Fibroblast of villous mesenchyme (primary cell): Measurements from ENCODE around the gene HIPK3. TPM values are rescaled to one million over a fixed set of nuclear protein-coding genes. Genes with fewer than 3 reads are reported as not detected.
"Not testable (repeated sequence)": the region's sequence is repeated elsewhere in the genome, so short reads cannot be mapped to it uniquely, and the experiment has no call there.

Experiments used
- DNase-seq: peaks from one replicate; pipeline ENCODE4 v3.0.0-alpha.2; 2010; ENCODE audit warnings: low read depth
- H3K4me3 ChIP-seq: 2 replicates; pipeline ENCODE4 v1.5.1; 2011; ENCODE audit warnings: low read depth, mild to moderate bottlenecking, low read length
- total RNA-seq: library from RNA; depleted of rRNA; stranded (reverse); fragments of >200 nt; gene quantifications from 2 replicates; pipeline ENCODE4 v1.2.3, GENCODE V29; 2012
- TF ChIP-seq, protein P1 (sequence below): IDR thresholded peaks from 2 replicates; pipeline ENCODE4 v1.5.1; 2012; ENCODE audit warnings: low read depth, mild to moderate bottlenecking, low read length; ENCODE audit not compliant: insufficient read depth

The HIPK3 gene
- total RNA-seq, 1 donor: 121 TPM

DNA sequence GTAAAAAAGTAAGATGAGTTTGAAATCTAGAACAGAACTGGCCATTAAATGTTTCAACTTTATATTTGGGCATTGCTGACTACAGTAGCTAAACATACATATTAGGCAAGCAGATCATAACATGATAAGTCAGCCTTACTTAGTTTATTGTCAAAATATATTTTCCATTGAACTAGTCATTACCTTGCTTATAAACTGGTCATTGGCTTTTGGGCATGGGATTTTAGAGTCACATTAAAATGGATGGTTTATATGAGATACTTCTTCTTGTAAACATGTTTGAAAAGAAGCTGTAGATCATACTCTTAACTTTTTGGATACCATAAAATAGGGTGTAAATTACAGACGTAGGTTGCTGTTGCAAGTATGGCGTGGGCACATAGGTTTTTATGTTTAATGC lies 2.7 kb downstream of the HIPK3 start:
- H3K4me3 ChIP-seq: peak overlapping the region; percentile 96
- TF ChIP-seq, protein P1, sequence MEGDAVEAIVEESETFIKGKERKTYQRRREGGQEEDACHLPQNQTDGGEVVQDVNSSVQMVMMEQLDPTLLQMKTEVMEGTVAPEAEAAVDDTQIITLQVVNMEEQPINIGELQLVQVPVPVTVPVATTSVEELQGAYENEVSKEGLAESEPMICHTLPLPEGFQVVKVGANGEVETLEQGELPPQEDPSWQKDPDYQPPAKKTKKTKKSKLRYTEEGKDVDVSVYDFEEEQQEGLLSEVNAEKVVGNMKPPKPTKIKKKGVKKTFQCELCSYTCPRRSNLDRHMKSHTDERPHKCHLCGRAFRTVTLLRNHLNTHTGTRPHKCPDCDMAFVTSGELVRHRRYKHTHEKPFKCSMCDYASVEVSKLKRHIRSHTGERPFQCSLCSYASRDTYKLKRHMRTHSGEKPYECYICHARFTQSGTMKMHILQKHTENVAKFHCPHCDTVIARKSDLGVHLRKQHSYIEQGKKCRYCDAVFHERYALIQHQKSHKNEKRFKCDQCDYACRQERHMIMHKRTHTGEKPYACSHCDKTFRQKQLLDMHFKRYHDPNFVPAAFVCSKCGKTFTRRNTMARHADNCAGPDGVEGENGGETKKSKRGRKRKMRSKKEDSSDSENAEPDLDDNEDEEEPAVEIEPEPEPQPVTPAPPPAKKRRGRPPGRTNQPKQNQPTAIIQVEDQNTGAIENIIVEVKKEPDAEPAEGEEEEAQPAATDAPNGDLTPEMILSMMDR: no peak
- DNase-seq: peak; percentile 18

DNA sequence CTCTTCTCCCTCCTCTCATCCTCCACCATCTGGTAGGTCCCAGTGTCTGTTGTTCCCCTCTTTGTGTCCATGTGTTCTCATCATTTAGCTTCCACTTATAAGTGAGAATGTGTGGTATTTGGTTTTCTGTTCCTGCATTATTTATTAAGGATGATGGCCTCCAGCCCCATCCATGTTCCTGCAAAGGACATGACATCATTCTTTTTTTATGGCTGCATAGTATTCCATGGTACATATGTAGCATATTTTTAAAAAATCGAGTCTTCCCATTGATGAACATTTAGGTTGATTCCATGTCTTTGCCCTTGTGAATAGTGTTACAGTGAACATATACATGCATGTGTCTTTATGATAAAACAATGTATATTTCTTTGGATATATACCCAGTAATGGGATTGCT lies 4.2 kb downstream of the HIPK3 start:
- DNase-seq, H3K4me3 ChIP-seq: not testable (repeated sequence)

DNA sequence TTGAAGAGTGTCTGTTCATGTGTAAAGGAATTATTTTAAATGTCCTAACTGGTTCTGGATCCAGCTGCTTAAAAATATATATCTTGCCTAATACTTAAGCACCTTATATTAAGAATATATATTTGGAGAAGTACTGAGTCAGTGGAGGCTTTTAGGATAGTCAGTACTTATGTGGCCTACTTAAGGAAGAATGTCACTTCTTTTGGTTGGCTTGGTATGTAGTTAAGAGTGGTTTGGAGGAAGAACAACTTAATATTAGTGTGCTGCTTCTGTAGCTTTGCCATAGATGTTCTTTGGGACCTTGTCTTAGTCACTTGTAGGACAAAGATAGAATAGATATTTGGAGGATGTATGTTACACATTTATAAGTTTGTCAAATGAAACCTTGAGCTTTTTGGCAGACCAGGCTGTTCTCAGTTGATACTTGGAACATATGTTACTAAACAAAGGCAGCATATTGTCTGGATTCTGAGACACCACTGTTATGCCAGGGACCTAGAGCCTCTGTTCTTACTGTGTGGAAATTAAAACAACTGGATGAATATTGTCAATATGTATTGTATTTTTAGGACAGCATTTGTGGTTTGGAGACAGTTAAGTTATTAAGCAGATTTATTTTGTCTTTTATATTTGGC lies 4.9 kb downstream of the HIPK3 start:
- TF ChIP-seq, protein P1: no peak
- DNase-seq: no peak
- H3K4me3 ChIP-seq: no peak overlapping the region

DNA sequence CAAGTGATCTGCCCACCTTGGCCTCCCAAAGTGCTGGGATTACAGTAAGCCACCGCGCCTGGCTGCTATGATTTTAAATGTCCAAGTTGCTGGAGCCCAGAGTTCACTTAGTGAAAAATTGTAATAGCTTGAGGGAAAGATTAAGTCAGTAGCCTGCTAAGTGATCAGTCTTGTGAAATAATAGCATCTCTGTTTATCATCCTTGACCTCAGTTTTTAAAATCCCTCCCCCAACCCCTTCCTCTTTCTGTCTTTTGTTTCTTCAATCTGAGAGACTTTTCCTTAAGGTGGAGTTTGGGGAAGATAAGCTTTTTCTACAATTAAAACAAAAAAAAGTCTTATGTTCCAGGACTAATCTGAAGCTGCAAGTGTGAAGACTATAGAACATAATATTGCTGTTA lies 6.4 kb downstream of the HIPK3 start:
- H3K4me3 ChIP-seq: no peak overlapping the region
- TF ChIP-seq, protein P1: no peak
- DNase-seq: peak; percentile 26

DNA sequence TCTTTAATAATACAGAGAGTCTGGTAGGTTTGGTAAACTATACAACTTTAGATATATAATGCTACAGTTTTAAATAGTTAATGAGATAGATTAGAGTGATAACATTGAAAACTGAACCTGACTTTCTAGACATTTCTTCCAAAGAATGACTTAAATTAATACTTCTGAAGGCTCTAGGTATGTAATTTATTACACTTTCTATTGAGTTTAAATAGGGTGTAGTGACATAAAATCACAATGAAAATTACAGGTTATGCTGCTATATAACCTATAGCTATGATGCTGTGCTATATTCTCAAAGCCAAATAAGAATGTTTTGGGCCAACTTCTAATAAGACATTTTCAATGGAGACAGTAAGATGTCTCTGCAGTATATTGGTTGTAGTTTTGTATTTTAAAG lies 7.7 kb downstream of the HIPK3 start:
- DNase-seq: no peak
- no peak overlapping the region for H3K4me3 ChIP-seq
- TF ChIP-seq, protein P1: no peak

DNA sequence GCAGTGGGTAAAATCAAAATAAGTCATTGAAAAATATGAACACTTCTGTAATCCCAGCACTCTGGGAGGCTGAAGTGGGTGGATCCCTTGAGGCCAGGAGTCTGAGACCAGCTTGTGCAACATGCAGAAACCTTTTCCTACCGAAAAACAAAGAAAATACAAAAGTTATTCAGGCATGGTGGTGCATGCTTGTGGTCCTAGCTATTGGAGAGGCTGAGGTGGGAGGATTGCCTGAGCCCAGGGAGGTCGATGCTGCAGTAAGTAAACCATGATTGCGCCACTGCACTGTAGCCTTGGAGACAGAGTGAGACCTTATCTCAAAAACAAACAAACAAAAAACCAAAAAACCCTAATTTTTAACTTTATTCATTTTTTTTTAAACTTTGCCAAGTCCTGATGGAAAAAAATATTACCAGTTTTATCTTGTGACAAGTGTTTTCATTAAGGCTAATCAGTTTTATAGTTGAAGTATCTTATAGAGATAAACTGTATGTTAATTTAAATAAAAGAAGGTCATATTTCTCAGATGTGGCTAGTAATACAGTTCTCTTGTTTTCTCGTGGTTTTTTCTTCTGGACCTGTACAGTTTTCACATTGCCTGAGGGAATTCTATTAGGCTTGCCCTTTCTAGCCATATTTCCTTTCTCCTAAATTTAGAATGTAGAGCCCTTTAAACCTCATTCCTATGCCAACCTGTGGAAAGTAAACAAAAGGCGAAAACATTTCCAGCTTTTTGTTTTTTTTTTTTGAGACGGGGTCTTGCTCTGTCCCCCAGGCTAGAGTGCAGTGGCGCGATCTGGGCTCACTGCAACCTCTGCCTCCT lies 9.4 kb downstream of the HIPK3 start:
- H3K4me3 ChIP-seq: no peak overlapping the region
- TF ChIP-seq, protein P1: no peak
- peak; percentile 82 for DNase-seq

DNA sequence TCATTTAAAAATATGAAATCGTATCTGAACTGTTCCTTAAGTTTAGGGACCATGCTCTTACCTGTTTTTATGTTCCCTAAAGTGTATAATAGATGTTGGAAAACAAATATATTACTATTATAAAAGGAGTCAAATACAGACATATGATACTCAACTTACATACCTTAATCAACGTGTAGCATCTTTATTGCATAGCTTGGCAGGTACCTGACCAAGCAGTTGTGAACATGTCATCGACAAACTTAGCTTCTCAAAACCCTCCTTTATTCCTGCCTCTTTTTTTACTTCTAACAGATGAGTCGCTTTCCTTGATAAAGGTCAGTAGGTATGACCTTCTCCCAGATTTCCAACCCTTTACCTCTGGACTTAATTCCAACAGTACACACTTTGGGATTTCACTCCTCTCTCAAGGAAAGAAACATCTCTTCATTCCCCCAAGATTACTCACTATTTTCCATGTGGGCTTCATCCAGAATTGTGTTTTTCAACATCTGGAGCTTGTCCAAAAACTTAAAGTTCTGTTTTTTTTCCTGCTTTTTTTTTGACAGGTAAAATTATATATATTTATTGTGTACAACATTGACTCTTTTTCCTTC lies 11.9 kb downstream of the HIPK3 start:
- H3K4me3 ChIP-seq: no peak overlapping the region
- DNase-seq: peak; percentile 27
- TF ChIP-seq, protein P1: no peak
